SK-N-SH (cell line): Measurements from ENCODE around the gene STK35. TPM values are rescaled to one million over a fixed set of nuclear protein-coding genes. Genes with fewer than 3 reads are reported as not detected.

Experiments
- CTCF ChIA-PET: fragments of 300-600, 350-600 bp; formaldehyde crosslinking; extraction: SDS; loops from one replicate; lab custom pipeline; 2021; lab: Yijun Ruan, JAX
- POLR2A ChIA-PET: fragments of 350-600 bp; sonication (Branson Sonifier 250); formaldehyde crosslinking; extraction: SDS; loops from one replicate; lab custom pipeline; 2020; ENCODE audit warnings: antibody characterized with exemption, inconsistent platforms; lab: Yijun Ruan, JAX
- DNase-seq: peaks from one replicate; pipeline ENCODE4 v3.0.0; 2012
- H2AFZ ChIP-seq: fragments of 200-600 bp; sonication (generic); 2 replicates; pipeline ENCODE4 v1.8.1; 2016; ENCODE audit warnings: antibody characterized with exemption, mild to moderate bottlenecking, low read depth
- H3F3A ChIP-seq: fragments of 200-600 bp; sonication (generic); replicated peaks from 2 replicates; pipeline ENCODE3; 2016; ENCODE audit warnings: antibody characterized with exemption, mild to moderate bottlenecking; ENCODE audit not compliant: insufficient read depth
- H3K27ac ChIP-seq, 2 experiments: fragments of 200-500 bp in 1 of 2; fragments of 200-600 bp in 1 of 2; sonication (Bioruptor generic) in 1 of 2; sonication (generic), shearing (Covaris generic) in 1 of 2; 2 replicates each; pipeline versions ENCODE4 v1.5.1 to v1.6.1; 2014 to 2016; ENCODE audit warnings: low read depth in 2 of 2, inconsistent platforms in 1 of 2, low read length in 1 of 2, mild to moderate bottlenecking in 1 of 2, mixed read lengths in 1 of 2
- H3K27me3 ChIP-seq: fragments of 200-600 bp; sonication (generic), shearing (Covaris generic); 2 replicates; pipeline ENCODE4 v1.6.1; 2016; ENCODE audit warnings: mixed run types; ENCODE audit not compliant: insufficient read depth
- H3K36me3 ChIP-seq, 2 experiments: fragments of 200-500 bp in 1 of 2; fragments of 200-600 bp in 1 of 2; sonication (Bioruptor generic) in 1 of 2; sonication (generic) in 1 of 2; replicated peaks in 1 of 2; 2 replicates each; pipeline versions ENCODE3 to v1.5.1; 2014 to 2016; ENCODE audit warnings: low read length in 1 of 2, mild to moderate bottlenecking in 1 of 2; ENCODE audit not compliant: insufficient read depth in 2 of 2, control insufficient read depth in 1 of 2
- H3K4me1 ChIP-seq, 2 experiments: fragments of 200-500 bp in 1 of 2; fragments of 200-600 bp in 1 of 2; sonication (Bioruptor generic) in 1 of 2; sonication (generic), shearing (Covaris generic) in 1 of 2; 2 replicates each; pipeline versions ENCODE4 v1.5.1 to v1.6.1; 2014 to 2016; ENCODE audit warnings: low read depth in 1 of 2, low read length in 1 of 2, mixed run types in 1 of 2; ENCODE audit not compliant: insufficient read depth in 2 of 2, control insufficient read depth in 1 of 2
- H3K4me2 ChIP-seq: fragments of 200-600 bp; sonication (generic), shearing (Covaris generic); 2 replicates; pipeline ENCODE4 v1.6.1; 2017; ENCODE audit warnings: mixed run types
- H3K4me3 ChIP-seq, 2 experiments: fragments of 200-500 bp in 1 of 2; fragments of 200-600 bp in 1 of 2; sonication (Bioruptor generic) in 1 of 2; sonication (generic), shearing (Covaris generic) in 1 of 2; 2 replicates each; pipeline versions ENCODE4 v1.5.1 to v1.8.1; 2014 to 2016; ENCODE audit warnings: low read depth in 2 of 2, inconsistent platforms in 1 of 2, low read length in 1 of 2, mild to moderate bottlenecking in 1 of 2, mixed read lengths in 1 of 2, moderate library complexity in 1 of 2
- H3K79me2 ChIP-seq: fragments of 200-600 bp; sonication (generic); 2 replicates; pipeline ENCODE4 v1.8.1; 2017; ENCODE audit warnings: mild to moderate bottlenecking; ENCODE audit not compliant: insufficient read depth
- H3K9ac ChIP-seq: fragments of 200-600 bp; sonication (generic); 2 replicates; pipeline ENCODE4 v1.6.1; 2017; ENCODE audit warnings: mixed run types
- H3K9me2 ChIP-seq: fragments of 200-600 bp; sonication (generic); 2 replicates; pipeline ENCODE4 v1.6.1; 2017; ENCODE audit warnings: mixed run types
- H3K9me3 ChIP-seq: fragments of 200-600 bp; sonication (generic); 2 replicates; pipeline ENCODE4 v1.6.1; 2017; ENCODE audit warnings: mixed run types, mild to moderate bottlenecking, moderate library complexity
- H4K20me1 ChIP-seq: fragments of 200-600 bp; sonication (generic); 2 replicates; pipeline ENCODE4 v1.6.1; 2017; ENCODE audit warnings: mild to moderate bottlenecking, mixed run types; ENCODE audit not compliant: insufficient read depth
- EP300 ChIP-seq, 2 experiments: IDR thresholded peaks; 2 replicates each; pipeline versions ENCODE4 v1.4.0 to v1.6.1; 2012; ENCODE audit warnings: borderline replicate concordance in 1 of 2, low read depth in 1 of 2, low read length in 1 of 2
- FOXM1 ChIP-seq: IDR thresholded peaks from 2 replicates; pipeline ENCODE4 v1.4.0; 2012; ENCODE audit warnings: low read depth, mild to moderate bottlenecking
- GABPA ChIP-seq: IDR thresholded peaks from 2 replicates; pipeline ENCODE4 v1.4.0; 2012; ENCODE audit warnings: low read depth, mild to moderate bottlenecking
- JUND ChIP-seq: IDR thresholded peaks from 2 replicates; pipeline ENCODE4 v1.4.0; 2012
- NFIC ChIP-seq: IDR thresholded peaks from 2 replicates; pipeline ENCODE4 v1.4.0; 2012; ENCODE audit warnings: borderline replicate concordance
- PBX3 ChIP-seq: IDR thresholded peaks from 2 replicates; pipeline ENCODE4; 2012
- RCOR1 ChIP-seq: fragments of 150-350 bp; IDR thresholded peaks from 2 replicates; pipeline ENCODE4 v1.6.1; 2017; ENCODE audit warnings: antibody characterized with exemption, low read length
- TCF12 ChIP-seq: IDR thresholded peaks from 2 replicates; pipeline ENCODE4 v1.4.0; 2012
- TEAD4 ChIP-seq: IDR thresholded peaks from 2 replicates; pipeline ENCODE4 v1.4.0; 2012; ENCODE audit warnings: mild to moderate bottlenecking, borderline replicate concordance; ENCODE audit not compliant: insufficient read depth
- USF1 ChIP-seq: IDR thresholded peaks from 2 replicates; pipeline ENCODE4 v1.4.0; 2012; ENCODE audit warnings: low read depth, borderline replicate concordance
- WGBS: methylation state at CpG from one replicate; pipeline ENCODE4 v1.1.6; 2017; ENCODE audit warnings: low lambda C conversion rate; 5-methylcytosine and 5-hydroxymethylcytosine counted together
- polyA plus RNA-seq, 3 experiments: library from polyadenylated mRNA; depleted of rRNA; stranded (reverse); fragments of >200 nt; gene quantifications; 2 replicates each; pipeline ENCODE4 v1.2.3, GENCODE V29; 2012
- TF ChIP-seq, protein P1 (sequence below): fragments of 150-350 bp; IDR thresholded peaks from 2 replicates; pipeline ENCODE4 v1.6.1; 2017; ENCODE audit warnings: antibody characterized with exemption, low read length, low read depth, borderline replicate concordance
- TF ChIP-seq, protein P2 (sequence below): IDR thresholded peaks from 2 replicates; pipeline ENCODE4 v1.4.0; 2012; ENCODE audit warnings: low read depth, borderline replicate concordance

Gene STK35
- polyA plus RNA-seq, 1 of the 3 experiments (the other 2 are of a cell fraction), result 6.7 TPM

DNA sequence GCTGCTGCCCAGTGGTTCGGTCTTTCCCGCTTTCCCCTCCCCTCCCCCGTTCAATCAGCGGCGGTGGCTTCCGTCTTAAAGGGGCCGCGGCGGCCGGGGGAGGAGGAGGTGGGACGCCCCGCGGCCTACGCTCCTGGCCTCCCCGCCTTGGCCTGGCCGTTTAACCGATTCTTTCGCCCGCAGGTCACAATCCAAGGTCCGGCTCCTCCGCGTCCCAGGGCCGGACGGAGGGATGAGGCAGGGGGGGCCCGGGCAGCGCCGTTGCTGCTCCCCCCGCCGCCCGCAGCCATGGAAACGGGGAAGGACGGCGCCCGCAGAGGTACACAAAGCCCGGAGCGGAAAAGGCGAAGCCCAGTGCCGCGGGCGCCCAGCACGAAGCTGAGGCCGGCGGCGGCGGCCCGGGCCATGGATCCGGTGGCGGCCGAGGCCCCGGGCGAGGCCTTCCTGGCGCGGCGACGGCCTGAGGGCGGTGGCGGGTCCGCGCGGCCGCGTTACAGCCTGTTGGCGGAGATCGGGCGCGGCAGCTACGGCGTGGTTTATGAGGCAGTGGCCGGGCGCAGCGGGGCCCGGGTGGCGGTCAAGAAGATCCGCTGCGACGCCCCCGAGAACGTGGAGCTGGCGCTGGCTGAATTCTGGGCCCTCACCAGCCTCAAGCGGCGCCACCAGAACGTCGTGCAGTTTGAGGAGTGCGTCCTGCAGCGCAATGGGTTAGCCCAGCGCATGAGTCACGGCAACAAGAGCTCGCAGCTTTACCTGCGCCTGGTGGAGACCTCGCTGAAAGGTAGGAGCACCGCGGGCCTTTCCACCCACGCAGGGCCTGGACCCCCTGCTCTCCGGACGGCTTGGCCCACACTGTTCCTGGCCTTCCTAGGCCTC, 1.2 kb downstream of the STK35 start (continued):
- TF ChIP-seq USF1 (no peak), NFIC (no peak), EP300 (IDR thresholded peaks at IDR 0.05; ENCODE audit: borderline replicate concordance in 1 of 2, low read depth in 1 of 2, low read length in 1 of 2) (no peak), FOXM1 (no peak), TEAD4 (no peak), RCOR1 (no peak), GABPA (no peak), PBX3 (peak; percentile 72), JUND (no peak)
- TF ChIP-seq, protein P1, sequence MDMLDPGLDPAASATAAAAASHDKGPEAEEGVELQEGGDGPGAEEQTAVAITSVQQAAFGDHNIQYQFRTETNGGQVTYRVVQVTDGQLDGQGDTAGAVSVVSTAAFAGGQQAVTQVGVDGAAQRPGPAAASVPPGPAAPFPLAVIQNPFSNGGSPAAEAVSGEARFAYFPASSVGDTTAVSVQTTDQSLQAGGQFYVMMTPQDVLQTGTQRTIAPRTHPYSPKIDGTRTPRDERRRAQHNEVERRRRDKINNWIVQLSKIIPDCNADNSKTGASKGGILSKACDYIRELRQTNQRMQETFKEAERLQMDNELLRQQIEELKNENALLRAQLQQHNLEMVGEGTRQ, result no peak
- TF ChIP-seq, all 33 proteins: peak for 10

DNA sequence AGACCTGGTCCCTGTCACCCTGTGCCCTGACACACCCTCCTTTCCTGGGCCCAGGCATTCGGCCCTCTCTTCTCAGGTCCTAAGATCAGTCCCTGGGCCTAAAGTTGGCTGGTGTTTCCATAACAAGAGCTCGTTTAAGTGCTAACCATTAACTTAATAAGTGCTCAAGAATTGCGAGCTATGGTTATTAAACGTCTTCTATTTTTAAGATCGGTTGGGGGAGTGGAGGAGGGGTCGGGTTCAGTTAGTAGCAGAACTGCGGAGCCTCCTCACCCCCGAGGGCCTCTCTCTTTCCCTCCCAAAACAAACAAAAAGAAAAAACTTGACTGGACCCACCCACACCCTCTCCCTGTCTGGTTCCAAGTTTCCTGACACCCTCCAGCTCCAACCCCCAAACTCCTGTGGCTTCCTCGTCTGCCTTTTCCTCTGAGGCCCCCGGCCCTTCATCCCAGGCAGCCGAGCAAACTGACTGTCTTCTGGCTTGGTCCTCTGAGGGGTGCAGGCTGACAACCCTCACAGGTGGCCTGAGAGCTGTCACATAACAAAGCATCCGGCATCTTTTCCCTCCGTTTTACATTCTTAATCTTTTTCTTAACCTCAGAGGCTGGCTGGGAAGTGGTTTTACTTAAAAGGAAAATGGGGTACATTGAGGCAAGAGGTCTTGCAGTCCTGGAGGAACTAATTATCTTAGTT, 2.0 kb downstream of the STK35 start:
- Histone ChIP-seq H3K4me1 (peaks cover 11 to 19% of the 10 kb centered on the region in 2 experiments; a peak in 3 of 4 replicates), H3K79me2 (peaks cover 64% of the 10 kb centered on the region), H3K9me2 (no peaks in the 10 kb centered on the region), H3K9me3 (no peaks in the 10 kb centered on the region), H4K20me1 (peaks cover 32% of the 10 kb centered on the region), H3K36me3 (peaks cover 13 to 27% of the 10 kb centered on the region in 2 experiments), H2AFZ (no peak overlapping the region), H3K27me3 (no peaks in the 10 kb centered on the region), H3K27ac (peak overlapping the region; percentile 99 to 100; a peak in 2 of 4 replicates), H3K4me2 (peak overlapping the region; percentile 95), H3K9ac (peak overlapping the region; percentile 99), H3F3A (peaks cover 4% of the 10 kb centered on the region), H3K4me3 (peak overlapping the region; percentile 87 to 91)
- CTCF ChIA-PET, result interaction anchor here (0.7 to 3.0 kb wide), 9 partner anchors 8 to 327 kb away, joined by 3 to 19 read pairs (median 4); no protein-coding TSS in a partner anchor
- DNase-seq, result peak; percentile 44
- no peak for TF ChIP-seq TCF12
- TF ChIP-seq EP300 (IDR thresholded peaks at IDR 0.05; ENCODE audit: borderline replicate concordance in 1 of 2, low read depth in 1 of 2, low read length in 1 of 2), result no peak
- no peak for TF ChIP-seq JUND
- TF ChIP-seq, protein P2, sequence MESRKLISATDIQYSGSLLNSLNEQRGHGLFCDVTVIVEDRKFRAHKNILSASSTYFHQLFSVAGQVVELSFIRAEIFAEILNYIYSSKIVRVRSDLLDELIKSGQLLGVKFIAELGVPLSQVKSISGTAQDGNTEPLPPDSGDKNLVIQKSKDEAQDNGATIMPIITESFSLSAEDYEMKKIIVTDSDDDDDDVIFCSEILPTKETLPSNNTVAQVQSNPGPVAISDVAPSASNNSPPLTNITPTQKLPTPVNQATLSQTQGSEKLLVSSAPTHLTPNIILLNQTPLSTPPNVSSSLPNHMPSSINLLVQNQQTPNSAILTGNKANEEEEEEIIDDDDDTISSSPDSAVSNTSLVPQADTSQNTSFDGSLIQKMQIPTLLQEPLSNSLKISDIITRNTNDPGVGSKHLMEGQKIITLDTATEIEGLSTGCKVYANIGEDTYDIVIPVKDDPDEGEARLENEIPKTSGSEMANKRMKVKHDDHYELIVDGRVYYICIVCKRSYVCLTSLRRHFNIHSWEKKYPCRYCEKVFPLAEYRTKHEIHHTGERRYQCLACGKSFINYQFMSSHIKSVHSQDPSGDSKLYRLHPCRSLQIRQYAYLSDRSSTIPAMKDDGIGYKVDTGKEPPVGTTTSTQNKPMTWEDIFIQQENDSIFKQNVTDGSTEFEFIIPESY, result no peak
- POLR2A ChIA-PET, result interaction anchor here (1.3 to 2.0 kb wide), 2 partner anchors 48 to 327 kb away, joined by 4 to 5 read pairs; no protein-coding TSS in a partner anchor
- WGBS, result 14% methylated on average over 13 of the region's 13 CpGs
